GM21576 (cell line): ENCODE measurements around the gene CACNA1F.
A peak's percentile ranks its signal among the peaks of the same experiment; 100 is the strongest.

Source experiments
- ATAC-seq: cut with Tn5 transposase; IDR thresholded peaks from one replicate; pipeline ENCODE4 v1.9.1; 2021; ENCODE audit warnings: mild to moderate bottlenecking, moderate library complexity; ENCODE audit not compliant: unreplicated experiment

Gene CACNA1F

GRCh38 chrX:49202022-49202421 lies 31.1 kb downstream of the CACNA1F start:
- ATAC-seq = no peak

GRCh38 chrX:49199906-49200771 lies 33.0 kb downstream of the CACNA1F start, which contains the start of gene SYP:
Gene SYP (minus strand): TSS chrX:49200193. CDS start chrX:49200186, 7 bp downstream.
- peak; percentile 93 for ATAC-seq

- ATAC-seq = no peak
These were observed 33.9 kb downstream of the CACNA1F start for GRCh38 chrX:49199315-49199595.

- ATAC-seq = no peak
These were observed 34.4 kb downstream of the CACNA1F start for GRCh38 chrX:49198540-49199314.

- ATAC-seq = no peak
These were observed 35.5 kb downstream of the CACNA1F start for GRCh38 chrX:49197543-49198087.

GRCh38 chrX:49193542-49193964 lies 39.6 kb downstream of the CACNA1F start:
- no peak for ATAC-seq

- no peak for ATAC-seq
These were observed 40.3 kb downstream of the CACNA1F start for GRCh38 chrX:49192722-49193328.

- ATAC-seq = no peak
These were observed 41.5 kb downstream of the CACNA1F start for GRCh38 chrX:49191574-49192011.

GRCh38 chrX:49190821-49191573 lies 42.1 kb downstream of the CACNA1F start:
- ATAC-seq = peak; percentile 88

GRCh38 chrX:49189606-49190005 lies 43.5 kb downstream of the CACNA1F start:
- ATAC-seq = no peak

- ATAC-seq = no peak
These were observed 44.6 kb downstream of the CACNA1F start for GRCh38 chrX:49188468-49189076.

GRCh38 chrX:49187526-49187925 lies 45.6 kb downstream of the CACNA1F start:
- no peak for ATAC-seq

GRCh38 chrX:49187028-49187394 lies 46.1 kb downstream of the CACNA1F start:
- no peak for ATAC-seq

- no peak for ATAC-seq
These were observed 46.8 kb downstream of the CACNA1F start, which contains the start of gene PRICKLE3 for GRCh38 chrX:49186125-49187027. Gene PRICKLE3 (minus strand): TSS chrX:49186373. CDS start chrX:49186297, 76 bp downstream.

- no peak for ATAC-seq
These were observed 48.6 kb downstream of the CACNA1F start for GRCh38 chrX:49184294-49185281.

- no peak for ATAC-seq
These were observed 49.3 kb downstream of the CACNA1F start for GRCh38 chrX:49183701-49184281.

GRCh38 chrX:49179358-49179757 lies 53.8 kb downstream of the CACNA1F start:
- no peak for ATAC-seq
